ENCODE results near the gene TNFRSF11A.

Gene TNFRSF11A

GRCh38 chr18:62325806-62326645 is 916 bp downstream of the TNFRSF11A start:
- DNase-seq = no peak

- DNase-seq = no peak
Observed at GRCh38 chr18:62326646-62327348, 1.7 kb downstream of the TNFRSF11A start.

GRCh38 chr18:62327977-62328376 is 2.9 kb downstream of the TNFRSF11A start:
- DNase-seq = no peak

- DNase-seq = no peak
Observed at GRCh38 chr18:62328586-62329525, 3.7 kb downstream of the TNFRSF11A start.

- DNase-seq = no peak
Observed at GRCh38 chr18:62329691-62330454, 4.8 kb downstream of the TNFRSF11A start.

- no peak for DNase-seq
Observed at GRCh38 chr18:62330650-62331049, 5.5 kb downstream of the TNFRSF11A start.

GRCh38 chr18:62331581-62332356 is 6.7 kb downstream of the TNFRSF11A start:
- no peak for DNase-seq

- no peak for DNase-seq
Observed at GRCh38 chr18:62332431-62332830, 7.3 kb downstream of the TNFRSF11A start.

- DNase-seq = no peak
Observed at GRCh38 chr18:62332964-62333695, 8.0 kb downstream of the TNFRSF11A start.

GRCh38 chr18:62334120-62334519 is 9.0 kb downstream of the TNFRSF11A start:
- no peak for DNase-seq

GRCh38 chr18:62335494-62335893 is 10.4 kb downstream of the TNFRSF11A start:
- no peak for DNase-seq

- no peak for DNase-seq
Observed at GRCh38 chr18:62336618-62337017, 11.5 kb downstream of the TNFRSF11A start.

GRCh38 chr18:62337336-62337735 is 12.2 kb downstream of the TNFRSF11A start:
- no peak for DNase-seq

- DNase-seq = no peak
Observed at GRCh38 chr18:62338446-62339105, 13.5 kb downstream of the TNFRSF11A start.

- no peak for DNase-seq
Observed at GRCh38 chr18:62339106-62339988, 14.2 kb downstream of the TNFRSF11A start.

- DNase-seq = no peak
Observed at GRCh38 chr18:62340996-62341395, 15.9 kb downstream of the TNFRSF11A start.

- no peak for DNase-seq
Observed at GRCh38 chr18:62341473-62341872, 16.4 kb downstream of the TNFRSF11A start.

GRCh38 chr18:62342884-62343283 is 17.8 kb downstream of the TNFRSF11A start:
- DNase-seq = no peak

- no peak for DNase-seq
Observed at GRCh38 chr18:62343316-62343715, 18.2 kb downstream of the TNFRSF11A start.
